Tibial artery (tissue), 4 donors: Measurements from ENCODE around the gene DLG4.

Experiments
- DNase-seq, 2 donors: peaks; one replicate each; pipeline ENCODE4 v3.0.0-alpha.2; 2019
- H3K27ac ChIP-seq, 2 donors: fragments of 200-600 bp; sonication (generic) in 1 of 2; 1 replicate in 1 of 2; 2 replicates in 1 of 2; pipeline ENCODE4 v1.5.1; 2018 to 2019; ENCODE audit warnings: mild to moderate bottlenecking in 1 of 2
- H3K27me3 ChIP-seq, 2 donors: fragments of 200-600 bp; sonication (generic) in 1 of 2; one replicate each; pipeline versions ENCODE4 v1.5.1 to v1.6.0; 2016 to 2019
- H3K36me3 ChIP-seq, 3 donors: fragments of 200-600 bp; sonication (generic) in 2 of 3; one replicate each; pipeline ENCODE4 v1.5.1; 2016 to 2019; ENCODE audit warnings: mild to moderate bottlenecking in 2 of 3
- H3K4me1 ChIP-seq, 4 donors: fragments of 200-600 bp; sonication (generic) in 2 of 4; 1 replicate in 3 of 4; 2 replicates in 1 of 4; pipeline ENCODE4 v1.5.1; 2016 to 2019
- H3K4me3 ChIP-seq, 2 donors: fragments of 200-600 bp; sonication (generic) in 1 of 2; 1 replicate in 1 of 2; 2 replicates in 1 of 2; pipeline ENCODE4 v1.5.1; 2018 to 2019; ENCODE audit warnings: mild to moderate bottlenecking in 2 of 2
- H3K9me3 ChIP-seq, 3 donors: fragments of 200-600 bp; sonication (generic) in 1 of 3; one replicate each; pipeline ENCODE4 v1.5.1; 2016 to 2019
- CTCF ChIP-seq, 2 experiments: fragments of 200-600 bp in 1 of 2; fragments of 450-650 bp in 1 of 2; IDR thresholded peaks; one replicate each; pipeline ENCODE4 v1.5.1; 2017 to 2019; ENCODE audit warnings: antibody characterized with exemption in 2 of 2, mild to moderate bottlenecking in 1 of 2, moderate library complexity in 1 of 2
- intact Hi-C: fragments of 100-400 bp; cut with DNase I; formaldehyde crosslinking; loops from one replicate; pipeline ENCODE4 v1.15.0; 2023; ENCODE audit warnings: low total_unique reads

DLG4 gene

GRCh38 chr17:7138800-7139381, 80.7 kb downstream of the DLG4 start:
- no peak overlapping the region for H3K27ac ChIP-seq

GRCh38 chr17:7137171-7137943, 82.3 kb downstream of the DLG4 start:
- Histone ChIP-seq H3K27ac (no peak overlapping the region), H3K36me3 (no peaks in the 10 kb centered on the region), H3K27me3 (peaks cover 0 to 67% of the 10 kb centered on the region in 2 donors), H3K4me3 (no peak overlapping the region), H3K9me3 (no peaks in the 10 kb centered on the region), H3K4me1 (no peaks in the 10 kb centered on the region)
- TF ChIP-seq CTCF (IDR thresholded peaks at IDR 0.05) = no peak
- intact Hi-C loops = loop anchor here (5.0 kb wide), 1 partner anchor 90 kb away; no protein-coding TSS in a partner anchor
- peak in 1 of 2 donors; percentile 41 for DNase-seq

More at GRCh38 chr17:7138800-7139381, 80.7 kb downstream of the DLG4 start:
- intact Hi-C loops = loop anchor here (5.0 kb wide), 1 partner anchor 92 kb away; no protein-coding TSS in a partner anchor
- Histone ChIP-seq H3K4me3 (no peak overlapping the region), H3K36me3 (no peaks in the 10 kb centered on the region), H3K9me3 (no peaks in the 10 kb centered on the region), H3K4me1 (no peaks in the 10 kb centered on the region), H3K27me3 (peaks cover 0 to 68% of the 10 kb centered on the region in 2 donors)
- DNase-seq = no peak
- no peak for TF ChIP-seq CTCF (IDR thresholded peaks at IDR 0.05)
